ENCODE measurements around the gene TRPV5. TPM values are rescaled to one million over a fixed set of nuclear protein-coding genes. Genes with fewer than 3 reads are reported as not detected.

The TRPV5 gene
- total RNA-seq, 4 donors from 2014 or later = not detected

DNA sequence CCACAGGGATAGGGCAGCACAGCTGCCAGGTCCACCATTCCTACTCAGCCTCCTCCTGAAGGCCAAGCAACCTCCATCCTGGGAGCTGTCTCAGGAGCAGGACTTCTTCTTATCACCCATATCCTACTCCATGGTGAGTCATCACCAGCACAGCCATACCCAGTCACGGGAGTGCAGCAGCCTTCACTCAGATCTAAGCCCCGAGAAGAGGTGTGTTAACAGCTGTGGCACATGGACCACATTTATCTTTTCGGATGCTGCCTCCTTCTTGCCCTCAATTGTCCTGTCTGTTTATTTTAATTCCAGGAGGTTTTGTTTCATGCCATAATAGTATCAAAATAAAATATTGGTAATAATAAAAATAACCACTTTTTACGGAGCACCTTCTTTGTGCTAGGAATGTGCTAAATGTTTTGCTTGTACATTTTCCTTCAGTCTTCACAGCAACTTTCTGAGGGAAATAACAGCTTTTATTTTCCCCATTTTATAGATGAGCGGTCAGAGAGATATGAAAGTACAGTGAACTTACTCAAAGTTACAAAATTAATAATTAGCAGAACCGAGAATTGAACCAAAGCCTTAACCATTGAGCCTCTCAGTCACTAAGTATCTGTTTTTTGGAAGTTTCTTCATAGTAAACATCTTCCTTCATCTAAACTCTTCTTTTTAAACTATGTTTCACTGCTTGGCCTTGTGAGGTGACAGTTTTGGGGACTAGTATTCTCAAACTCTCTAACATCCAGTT is 31.1 kb upstream of the TRPV5 start:
- no peak overlapping the region for H3K27ac ChIP-seq
- no peaks in the 10 kb centered on the region for H3K4me1 ChIP-seq
- H3K4me3 ChIP-seq = no peak overlapping the region
- intact Hi-C loops (cut with DNase I; ENCODE audit: low total_unique reads) (no loop called here), in situ Hi-C loops (cut with MboI; ENCODE audit: low sequenced_read_pairs in 4 of 4) (no loop called here)
- no peaks in the 10 kb centered on the region for H3K27me3 ChIP-seq
- no peak for DNase-seq
- no peaks in the 10 kb centered on the region for H3K36me3 ChIP-seq
- no peaks in the 10 kb centered on the region for H3K9me3 ChIP-seq
- TF ChIP-seq, protein P1, sequence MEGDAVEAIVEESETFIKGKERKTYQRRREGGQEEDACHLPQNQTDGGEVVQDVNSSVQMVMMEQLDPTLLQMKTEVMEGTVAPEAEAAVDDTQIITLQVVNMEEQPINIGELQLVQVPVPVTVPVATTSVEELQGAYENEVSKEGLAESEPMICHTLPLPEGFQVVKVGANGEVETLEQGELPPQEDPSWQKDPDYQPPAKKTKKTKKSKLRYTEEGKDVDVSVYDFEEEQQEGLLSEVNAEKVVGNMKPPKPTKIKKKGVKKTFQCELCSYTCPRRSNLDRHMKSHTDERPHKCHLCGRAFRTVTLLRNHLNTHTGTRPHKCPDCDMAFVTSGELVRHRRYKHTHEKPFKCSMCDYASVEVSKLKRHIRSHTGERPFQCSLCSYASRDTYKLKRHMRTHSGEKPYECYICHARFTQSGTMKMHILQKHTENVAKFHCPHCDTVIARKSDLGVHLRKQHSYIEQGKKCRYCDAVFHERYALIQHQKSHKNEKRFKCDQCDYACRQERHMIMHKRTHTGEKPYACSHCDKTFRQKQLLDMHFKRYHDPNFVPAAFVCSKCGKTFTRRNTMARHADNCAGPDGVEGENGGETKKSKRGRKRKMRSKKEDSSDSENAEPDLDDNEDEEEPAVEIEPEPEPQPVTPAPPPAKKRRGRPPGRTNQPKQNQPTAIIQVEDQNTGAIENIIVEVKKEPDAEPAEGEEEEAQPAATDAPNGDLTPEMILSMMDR (IDR thresholded peaks at IDR 0.05 in 4 of 5, conservative IDR thresholded peaks at IDR 0.05 in 1 of 5) = no peak
- no peak for TF ChIP-seq POLR2A (IDR thresholded peaks at IDR 0.05)
- no peak for ATAC-seq

DNA sequence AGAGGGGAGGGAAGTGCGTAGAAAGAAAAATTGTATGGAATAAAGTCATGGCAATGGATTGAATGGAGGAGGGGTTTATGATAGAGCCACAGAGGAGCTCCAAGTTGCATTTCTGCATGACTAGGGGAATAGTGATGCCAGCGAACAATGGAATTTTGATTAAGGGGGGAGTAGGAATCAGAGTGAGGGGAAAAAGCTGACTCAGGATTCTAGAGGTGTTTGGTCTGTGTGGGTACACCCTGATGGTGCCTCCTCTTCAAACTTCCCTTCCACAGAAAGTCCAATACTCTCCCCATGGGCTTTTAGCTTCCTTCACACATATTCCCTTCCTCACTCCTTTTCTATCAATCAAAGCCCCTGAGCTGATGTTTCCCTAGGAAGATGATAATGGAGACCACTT is 30.4 kb upstream of the TRPV5 start:
- in situ Hi-C loops (cut with MboI; ENCODE audit: low sequenced_read_pairs in 4 of 4) = no loop called here
- TF ChIP-seq, protein P1 (IDR thresholded peaks at IDR 0.05 in 4 of 5, conservative IDR thresholded peaks at IDR 0.05 in 1 of 5) = no peak
- no peak for TF ChIP-seq POLR2A (IDR thresholded peaks at IDR 0.05)

DNA sequence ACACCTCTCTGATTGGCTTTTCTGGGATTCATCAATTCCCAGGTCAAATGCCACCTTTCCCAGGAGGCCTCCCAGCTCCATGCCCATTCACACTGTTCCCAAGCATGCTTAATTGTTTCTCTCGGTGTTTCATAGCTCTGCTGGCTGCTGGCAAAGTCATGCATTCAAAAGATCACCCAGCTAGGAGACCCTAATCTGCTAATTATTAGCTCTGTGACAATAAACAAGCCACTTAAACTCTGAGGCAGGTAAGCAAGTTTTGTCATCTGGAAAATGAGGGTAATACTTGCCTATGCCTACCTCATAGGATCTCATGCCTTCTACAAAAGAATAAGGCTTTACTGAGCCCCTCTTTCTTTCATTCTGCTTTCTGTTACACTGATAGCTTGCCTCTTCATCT is 29.4 kb upstream of the TRPV5 start:
- intact Hi-C loops (cut with DNase I; ENCODE audit: low total_unique reads) (no loop called here), in situ Hi-C loops (cut with MboI; ENCODE audit: low sequenced_read_pairs in 4 of 4) (no loop called here)
- Histone ChIP-seq H3K36me3 (no peaks in the 10 kb centered on the region), H3K9me3 (no peaks in the 10 kb centered on the region), H3K27ac (no peak overlapping the region), H3K4me3 (no peak overlapping the region), H3K27me3 (no peaks in the 10 kb centered on the region), H3K4me1 (no peaks in the 10 kb centered on the region)
- TF ChIP-seq, protein P1 (IDR thresholded peaks at IDR 0.05 in 4 of 5, conservative IDR thresholded peaks at IDR 0.05 in 1 of 5) = no peak
- no peak for TF ChIP-seq POLR2A (IDR thresholded peaks at IDR 0.05)
- DNase-seq = no peak
- no peak for ATAC-seq

More for the DNA sequence above, 30.4 kb upstream of the TRPV5 start:
- Histone ChIP-seq H3K27ac (no peak overlapping the region), H3K4me3 (no peak overlapping the region), H3K4me1 (no peaks in the 10 kb centered on the region), H3K9me3 (no peaks in the 10 kb centered on the region), H3K36me3 (no peaks in the 10 kb centered on the region), H3K27me3 (no peaks in the 10 kb centered on the region)
- intact Hi-C loops (cut with DNase I; ENCODE audit: low total_unique reads) = no loop called here
- no peak for ATAC-seq
- DNase-seq = no peak

DNA sequence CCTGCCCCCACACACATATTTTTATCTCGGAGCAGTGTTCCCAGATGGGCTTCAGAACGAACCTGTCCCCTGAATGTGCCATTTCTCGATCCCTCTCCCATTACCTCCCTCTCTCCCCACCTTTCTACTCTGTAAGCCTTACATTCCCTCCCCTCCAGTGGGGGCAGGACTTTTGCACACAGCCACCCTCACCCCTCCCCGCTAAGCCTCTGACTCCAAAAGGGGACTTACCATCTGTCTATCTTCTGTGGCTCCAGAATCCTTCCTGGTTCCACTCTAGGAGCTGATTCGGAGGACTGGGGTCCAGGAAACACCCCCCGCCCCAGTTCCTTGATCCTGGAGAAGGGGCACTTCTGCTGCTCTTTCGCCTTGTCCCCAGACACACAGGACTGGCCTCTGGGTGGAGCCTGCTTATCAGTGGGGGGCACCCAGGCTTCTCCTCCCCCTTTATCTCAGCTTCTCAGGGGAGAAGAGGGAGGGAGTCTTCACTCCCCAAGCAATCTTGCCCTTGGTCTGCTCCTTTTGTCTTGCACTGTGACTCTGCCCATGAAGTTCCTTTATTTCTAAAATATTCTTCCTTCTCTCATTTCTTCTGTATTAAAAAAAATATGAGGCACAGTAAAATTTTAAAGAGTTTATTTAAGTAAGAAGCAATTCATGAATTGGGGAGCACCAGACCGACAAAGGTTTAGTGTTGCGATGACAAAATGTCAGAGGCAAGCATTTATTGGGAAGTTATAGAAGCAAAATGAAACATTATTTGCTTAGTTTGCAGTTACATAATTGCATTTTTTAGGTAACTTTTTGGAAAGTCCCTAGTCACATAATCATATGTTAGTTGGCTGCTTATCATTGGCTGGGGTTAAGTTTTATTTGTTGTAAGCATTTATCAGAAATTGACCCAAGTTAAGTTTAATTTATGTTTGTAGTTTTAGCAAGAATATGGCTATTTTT is 28.7 kb upstream of the TRPV5 start, which contains the start of gene KEL:
TSS of gene KEL (minus strand) at position 391 of the 954 bp plus-strand sequence. CDS start at position 234, 157 bp downstream.
- H3K4me3 ChIP-seq = no peak within 1 kb of the TSS
- ATAC-seq = no peak

More for the DNA sequence above, 28.7 kb upstream of the TRPV5 start, which contains the start of gene KEL:
- no peak for DNase-seq
- no peak for TF ChIP-seq POLR2A (IDR thresholded peaks at IDR 0.05)
- TF ChIP-seq, protein P1 (IDR thresholded peaks at IDR 0.05 in 4 of 5, conservative IDR thresholded peaks at IDR 0.05 in 1 of 5) = no peak
- Histone ChIP-seq H3K4me1 (no peaks in the 10 kb centered on the region), H3K36me3 (no peaks in the 10 kb centered on the region), H3K27ac (no peak within 1 kb of the TSS), H3K9me3 (no peaks in the 10 kb centered on the region), H3K27me3 (no peaks in the 10 kb centered on the region)
- in situ Hi-C loops (cut with MboI; ENCODE audit: low sequenced_read_pairs in 4 of 4) (no loop called here), intact Hi-C loops (cut with DNase I; ENCODE audit: low total_unique reads) (no loop called here)

Data from gastrocnemius medialis (tissue), 4 donors.